GM12878 (cell line): ENCODE results near the gene ZNF708. TPM values are rescaled to one million over a fixed set of nuclear protein-coding genes. Genes with fewer than 3 reads are reported as not detected.
A peak's percentile ranks its signal among the peaks of the same experiment; 100 is the strongest.

Experiments
- ATAC-seq: fragments of 200-7000 bp; cut with Tn5 transposase; 3 replicates; pipeline ENCODE4 v1.9.1; 2020; ENCODE audit warnings: mild to moderate bottlenecking, moderate library complexity
- BruUV-seq: library from RNA; stranded (reverse); fragments of 400-500 nt; replicated peaks from 2 replicates; lab custom pipeline; 2021; lab: Mats Ljungman, UMichigan
- CTCF ChIA-PET: fragments of 300-600 bp; sonication (Branson Sonifier 250); formaldehyde crosslinking; extraction: SDS; loops from one replicate; lab custom pipeline; 2021; ENCODE audit warnings: inconsistent platforms; lab: Yijun Ruan, JAX
- POLR2A ChIA-PET: fragments of 350-600 bp; formaldehyde crosslinking; extraction: SDS; loops from one replicate; lab custom pipeline; 2021; ENCODE audit warnings: inconsistent platforms; lab: Charles Lee
- RAD21 ChIA-PET: fragments of 300-600 bp; sonication (Branson Sonifier 250); formaldehyde crosslinking; loops from one replicate; lab custom pipeline; 2023; ENCODE audit warnings: antibody characterized with exemption; ENCODE audit not compliant: unreplicated experiment; lab: Charles Lee
- SMC1A ChIA-PET: fragments of 300-600 bp; sonication (Branson Sonifier 250); formaldehyde crosslinking; loops from one replicate; lab custom pipeline; 2023; ENCODE audit not compliant: unreplicated experiment, uncharacterized antibody; lab: Charles Lee
- DNase-seq: peaks from one replicate; pipeline ENCODE4 v3.0.0-alpha.2; 2011; ENCODE audit warnings: low read depth, low spot score
- FAIRE-seq: peaks from 3 replicates; lab custom pipeline; 2011; peaks lifted over from hg19 to GRCh38; lab: Jason Lieb, UNC
- H2AFZ ChIP-seq: 2 replicates; pipeline ENCODE4 v1.6.0; 2011; ENCODE audit warnings: low read depth, low read length, control low read depth; ENCODE audit not compliant: control insufficient read depth
- H3K27ac ChIP-seq: 2 replicates; pipeline ENCODE4 v1.5.1; 2011; ENCODE audit warnings: control low read depth; ENCODE audit not compliant: control insufficient read depth, insufficient read depth
- H3K27me3 ChIP-seq, 2 experiments: replicated peaks in 1 of 2; 2 replicates each; pipeline versions ENCODE4 v1.6.0 to v1.6.1; 2011; ENCODE audit warnings: low read length in 1 of 2; ENCODE audit not compliant: control insufficient read depth in 2 of 2, insufficient read depth in 2 of 2
- H3K36me3 ChIP-seq, 2 experiments: 2 replicates each; pipeline ENCODE4 v1.5.1; 2011; ENCODE audit warnings: low read length in 1 of 2; ENCODE audit not compliant: control insufficient read depth in 2 of 2, insufficient read depth in 2 of 2
- H3K4me1 ChIP-seq: 2 replicates; pipeline ENCODE4 v1.6.1; 2011; ENCODE audit warnings: mild to moderate bottlenecking, low read length, moderate library complexity, mixed read lengths; ENCODE audit not compliant: control insufficient read depth, insufficient read depth
- H3K4me2 ChIP-seq: 2 replicates; pipeline ENCODE4 v1.6.0; 2011; ENCODE audit warnings: control low read depth; ENCODE audit not compliant: control insufficient read depth, insufficient read depth
- H3K4me3 ChIP-seq: fragments of 200-600 bp; sonication (generic); 2 replicates; pipeline ENCODE4 v1.5.1; 2016
- H3K79me2 ChIP-seq: 2 replicates; pipeline ENCODE4 v1.6.0; 2011; ENCODE audit warnings: low read length; ENCODE audit not compliant: control insufficient read depth, insufficient read depth
- H3K9ac ChIP-seq: 2 replicates; pipeline ENCODE4 v1.8.0; 2011; ENCODE audit warnings: low read length, control low read depth, mixed read lengths; ENCODE audit not compliant: control insufficient read depth, insufficient read depth
- H3K9me3 ChIP-seq: replicated peaks from 3 replicates; pipeline ENCODE4 v1.5.1; 2011; ENCODE audit warnings: mild to moderate bottlenecking, low read length; ENCODE audit not compliant: control insufficient read depth, insufficient read depth
- H4K20me1 ChIP-seq: 2 replicates; pipeline ENCODE4 v1.6.0; 2011; ENCODE audit not compliant: control insufficient read depth, insufficient read depth
- ASH2L ChIP-seq: fragments of 300-600, 200-600 bp; sonication (generic); IDR thresholded peaks from 2 replicates; pipeline ENCODE4 v1.6.1; 2017; ENCODE audit warnings: low read depth, mild to moderate bottlenecking, borderline replicate concordance
- CBX5 ChIP-seq: sonication (generic); IDR thresholded peaks from 2 replicates; pipeline ENCODE4 v1.6.1; 2016; ENCODE audit warnings: low read depth, moderate library complexity, mild to moderate bottlenecking, inconsistent platforms
- MTA3 ChIP-seq: IDR thresholded peaks from 2 replicates; pipeline ENCODE4 v1.6.1; 2012; ENCODE audit warnings: low read length, inconsistent platforms, borderline replicate concordance
- NR2C2 ChIP-seq: IDR thresholded peaks from 2 replicates; pipeline ENCODE4 v1.6.1; 2011; ENCODE audit warnings: borderline replicate concordance, low read depth; ENCODE audit not compliant: control insufficient read depth, insufficient read length
- PAX8 ChIP-seq: fragments of 450-650 bp; IDR thresholded peaks from 2 replicates; pipeline ENCODE4 v1.6.1; 2017; ENCODE audit warnings: mild to moderate bottlenecking, moderate library complexity
- TCF12 ChIP-seq: IDR thresholded peaks from 2 replicates; pipeline ENCODE4 v1.6.1; 2011; ENCODE audit warnings: low read depth, mild to moderate bottlenecking, low read length
- TCF3 ChIP-seq: IDR thresholded peaks from 2 replicates; pipeline ENCODE4 v1.6.1; 2012; ENCODE audit warnings: low read depth, mild to moderate bottlenecking, low read length, borderline replicate concordance; ENCODE audit not compliant: insufficient read depth
- TCF7 ChIP-seq: IDR thresholded peaks from 2 replicates; pipeline ENCODE4 v1.6.1; 2014; ENCODE audit warnings: antibody characterized with exemption, borderline replicate concordance
- ZSCAN29 ChIP-seq: fragments of 450-650 bp; IDR thresholded peaks from 2 replicates; pipeline ENCODE4 v1.6.1; 2017; ENCODE audit warnings: mild to moderate bottlenecking, moderate library complexity
- WGBS: methylation state at CpG from one replicate; pipeline ENCODE4 v1.1.6; 2016; ENCODE audit warnings: low lambda C conversion rate; ENCODE audit not compliant: insufficient replicate concordance, insufficient coverage; ENCODE audit errors: missing lambda C conversion rate; 5-methylcytosine and 5-hydroxymethylcytosine counted together
- in situ Hi-C: fragments of 300-500 bp; cut with MboI; formaldehyde crosslinking; loops from 9 replicates; pipeline ENCODE4 v1.14.3; 2018; ENCODE audit warnings: mixed read lengths
- intact Hi-C: fragments of 100-400 bp; cut with micrococcal nuclease; formaldehyde crosslinking; loops from one replicate; pipeline ENCODE4 v1.14.2; 2022; ENCODE audit not compliant: unreplicated experiment
- polyA plus RNA-seq, 11 experiments: library from polyadenylated mRNA; depleted of rRNA in 4 of 11; unstranded in 6 of 11; stranded (reverse) in 5 of 11; fragments of >200 nt; fragmentation: Nextera tagmentation in 4 of 11; fragmentation: Illumina TruSeq in 1 of 11; extraction: Ambion mirVana in 4 of 11; extraction: Trizol in 1 of 11; gene quantifications; 1 replicate in 1 of 11; 2 replicates in 10 of 11; pipeline versions ENCODE4 v1.2.1 to v1.2.3, GENCODE V29; 2011 to 2016; ENCODE audit warnings: inconsistent platforms in 2 of 11, missing spikeins in 2 of 11, low read depth in 1 of 11
- total RNA-seq, 4 experiments: library from RNA; depleted of rRNA in 3 of 4; stranded (reverse); fragments of >200 nt in 3 of 4; fragmentation: Illumina TruSeq in 1 of 4; extraction: Trizol in 1 of 4; gene quantifications; 2 replicates each; pipeline versions ENCODE4 v1.2.1 to v1.2.3, GENCODE V29; 2013 to 2021
- TF ChIP-seq, protein P1 (sequence below): fragments of 450-650 bp; IDR thresholded peaks from 2 replicates; pipeline ENCODE4 v1.6.1; 2017; ENCODE audit warnings: mild to moderate bottlenecking
- TF ChIP-seq, protein P2 (sequence below): fragments of 450-650 bp; formaldehyde crosslinking; IDR thresholded peaks from 2 replicates; pipeline ENCODE4 v1.5.0; 2022; ENCODE audit warnings: mild to moderate bottlenecking, missing genetic modification characterization

The ZNF708 gene
- total and polyA plus RNA-seq, 10 of the 15 experiments (the other 5 are each of a cell fraction or from before 2014, with no cell fraction given), result 2.7 to 15.9 (median 8.4) TPM

- CTCF ChIA-PET, result interaction anchor here (0.6 to 2.2 kb wide), 2 partner anchors 31 to 274 kb away, joined by 3 to 5 read pairs; no protein-coding TSS in a partner anchor
- ATAC-seq, result peak; percentile 51
- in situ Hi-C loops, result loop anchor here (10.0 kb wide), 1 partner anchor 304 kb away; the partner anchor contains the start of gene ZNF430
Measured at GRCh38 chr19:21328406-21328805, 804 bp downstream of the ZNF708 start.

More at GRCh38 chr19:21328406-21328805, 804 bp downstream of the ZNF708 start:
- Histone ChIP-seq H3K36me3 (peaks cover 0 to 3% of the 10 kb centered on the region in 2 experiments; a peak in 1 of 4 replicates), H3K4me2 (peak overlapping the region; percentile 56), H3K4me3 (peak overlapping the region; percentile 90), H4K20me1 (no peaks in the 10 kb centered on the region), H3K4me1 (no peaks in the 10 kb centered on the region), H2AFZ (no peak overlapping the region), H3K9me3 (peaks cover 12% of the 10 kb centered on the region), H3K9ac (peak overlapping the region; percentile 96), H3K27ac (peak overlapping the region; percentile 96), H3K27me3 (no peaks in the 10 kb centered on the region), H3K79me2 (peaks cover 20% of the 10 kb centered on the region)
- POLR2A ChIA-PET, result interaction anchor here (1.4 to 2.2 kb wide), 3 partner anchors 17 to 69 kb away, joined by 3 to 10 read pairs (median 8); partner anchors contain the start of genes ZNF493 and ZNF738
- TF ChIP-seq, protein P1, sequence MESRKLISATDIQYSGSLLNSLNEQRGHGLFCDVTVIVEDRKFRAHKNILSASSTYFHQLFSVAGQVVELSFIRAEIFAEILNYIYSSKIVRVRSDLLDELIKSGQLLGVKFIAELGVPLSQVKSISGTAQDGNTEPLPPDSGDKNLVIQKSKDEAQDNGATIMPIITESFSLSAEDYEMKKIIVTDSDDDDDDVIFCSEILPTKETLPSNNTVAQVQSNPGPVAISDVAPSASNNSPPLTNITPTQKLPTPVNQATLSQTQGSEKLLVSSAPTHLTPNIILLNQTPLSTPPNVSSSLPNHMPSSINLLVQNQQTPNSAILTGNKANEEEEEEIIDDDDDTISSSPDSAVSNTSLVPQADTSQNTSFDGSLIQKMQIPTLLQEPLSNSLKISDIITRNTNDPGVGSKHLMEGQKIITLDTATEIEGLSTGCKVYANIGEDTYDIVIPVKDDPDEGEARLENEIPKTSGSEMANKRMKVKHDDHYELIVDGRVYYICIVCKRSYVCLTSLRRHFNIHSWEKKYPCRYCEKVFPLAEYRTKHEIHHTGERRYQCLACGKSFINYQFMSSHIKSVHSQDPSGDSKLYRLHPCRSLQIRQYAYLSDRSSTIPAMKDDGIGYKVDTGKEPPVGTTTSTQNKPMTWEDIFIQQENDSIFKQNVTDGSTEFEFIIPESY, result no peak
- TF ChIP-seq CBX5, result no peak
- TF ChIP-seq, protein P2, sequence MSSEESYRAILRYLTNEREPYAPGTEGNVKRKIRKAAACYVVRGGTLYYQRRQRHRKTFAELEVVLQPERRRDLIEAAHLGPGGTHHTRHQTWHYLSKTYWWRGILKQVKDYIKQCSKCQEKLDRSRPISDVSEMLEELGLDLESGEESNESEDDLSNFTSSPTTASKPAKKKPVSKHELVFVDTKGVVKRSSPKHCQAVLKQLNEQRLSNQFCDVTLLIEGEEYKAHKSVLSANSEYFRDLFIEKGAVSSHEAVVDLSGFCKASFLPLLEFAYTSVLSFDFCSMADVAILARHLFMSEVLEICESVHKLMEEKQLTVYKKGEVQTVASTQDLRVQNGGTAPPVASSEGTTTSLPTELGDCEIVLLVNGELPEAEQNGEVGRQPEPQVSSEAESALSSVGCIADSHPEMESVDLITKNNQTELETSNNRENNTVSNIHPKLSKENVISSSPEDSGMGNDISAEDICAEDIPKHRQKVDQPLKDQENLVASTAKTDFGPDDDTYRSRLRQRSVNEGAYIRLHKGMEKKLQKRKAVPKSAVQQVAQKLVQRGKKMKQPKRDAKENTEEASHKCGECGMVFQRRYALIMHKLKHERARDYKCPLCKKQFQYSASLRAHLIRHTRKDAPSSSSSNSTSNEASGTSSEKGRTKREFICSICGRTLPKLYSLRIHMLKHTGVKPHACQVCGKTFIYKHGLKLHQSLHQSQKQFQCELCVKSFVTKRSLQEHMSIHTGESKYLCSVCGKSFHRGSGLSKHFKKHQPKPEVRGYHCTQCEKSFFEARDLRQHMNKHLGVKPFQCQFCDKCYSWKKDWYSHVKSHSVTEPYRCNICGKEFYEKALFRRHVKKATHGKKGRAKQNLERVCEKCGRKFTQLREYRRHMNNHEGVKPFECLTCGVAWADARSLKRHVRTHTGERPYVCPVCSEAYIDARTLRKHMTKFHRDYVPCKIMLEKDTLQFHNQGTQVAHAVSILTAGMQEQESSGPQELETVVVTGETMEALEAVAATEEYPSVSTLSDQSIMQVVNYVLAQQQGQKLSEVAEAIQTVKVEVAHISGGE (CRISPR knock-in tag), result no peak
- no peak for TF ChIP-seq PAX8
- no peak for TF ChIP-seq TCF3
- no peak for TF ChIP-seq NR2C2
- TF ChIP-seq ASH2L, result no peak
- no peak for TF ChIP-seq TCF7
- no peak for TF ChIP-seq TCF12
- no peak for TF ChIP-seq ZSCAN29
- TF ChIP-seq MTA3, result no peak
- BruUV-seq, result no TSS peak
- RAD21 ChIA-PET, result interaction anchor here (0.9 to 1.7 kb wide), 4 partner anchors 32 to 552 kb away, joined by 3 to 7 read pairs (median 6); partner anchors contain the start of genes ZNF100, ZNF493 and ZNF66
- SMC1A ChIA-PET, result interaction anchor here (0.8 to 1.7 kb wide), 4 partner anchors 10 to 307 kb away, joined by 3 to 6 read pairs (median 3); partner anchors contain the start of gene ZNF430
- intact Hi-C loops, result loop anchor here (5.0 kb wide), 1 partner anchor 306 kb away; the partner anchor contains the start of gene ZNF430
- FAIRE-seq (no peak), DNase-seq (no peak)
- WGBS, result 22% methylated on average over 6 of the region's 6 CpGs
